K562 (cell line): ENCODE measurements around the gene STMP1. TPM values are rescaled to one million over a fixed set of nuclear protein-coding genes. Genes with fewer than 3 reads are reported as not detected.

Experiments
- ARID1B ChIP-seq: fragments of 450-650 bp; IDR thresholded peaks from 2 replicates; pipeline ENCODE4 v1.6.1; 2016; ENCODE audit warnings: antibody characterized with exemption, mild to moderate bottlenecking, inconsistent platforms
- ATF7 ChIP-seq: fragments of 450-650 bp; IDR thresholded peaks from 2 replicates; pipeline ENCODE4 v1.7.1; 2014; ENCODE audit warnings: mild to moderate bottlenecking, moderate library complexity
- FOSL1 ChIP-seq: fragments of 200-800 bp; sonication (Bioruptor generic); conservative IDR thresholded peaks from 2 replicates; pipeline ENCODE4 v1.6.1; 2016; ENCODE audit warnings: missing genetic modification characterization, missing compliant biosample characterization
- HDAC2 ChIP-seq: fragments of 450-650 bp; IDR thresholded peaks from 2 replicates; pipeline ENCODE4 v1.6.1; 2016; ENCODE audit warnings: mild to moderate bottlenecking
- MAX ChIP-seq: sonication (generic); formaldehyde crosslinking; IDR thresholded peaks from 2 replicates; pipeline ENCODE4 v1.9.0; 2022; ENCODE audit warnings: mild to moderate bottlenecking, missing genetic modification reagents
- MGA ChIP-seq: fragments of 450-650 bp; IDR thresholded peaks from 2 replicates; pipeline ENCODE4 v1.6.1; 2016; ENCODE audit warnings: mild to moderate bottlenecking, moderate library complexity
- PRMT5 ChIP-seq: sonication (generic); formaldehyde crosslinking; IDR thresholded peaks from 2 replicates; pipeline ENCODE4 v1.5.0; 2020; ENCODE audit warnings: missing genetic modification reagents
- SMARCA4 ChIP-seq: fragments of 450-650 bp; IDR thresholded peaks from 2 replicates; pipeline ENCODE4 v1.6.1; 2016
- STAT5A ChIP-seq: IDR thresholded peaks from 2 replicates; pipeline ENCODE4 v1.6.1; 2012; ENCODE audit warnings: low read length, inconsistent platforms, borderline replicate concordance
- TCF3 ChIP-seq: sonication (generic); formaldehyde crosslinking; IDR thresholded peaks from 2 replicates; pipeline ENCODE4 v1.4.0; 2020; ENCODE audit warnings: mild to moderate bottlenecking, missing genetic modification reagents
- TCF7 ChIP-seq: sonication (generic); IDR thresholded peaks from 2 replicates; pipeline ENCODE4 v1.6.1; 2016; ENCODE audit warnings: antibody characterized with exemption, borderline replicate concordance
- ZHX1 ChIP-seq: fragments of 150-350 bp; conservative IDR thresholded peaks from 2 replicates; pipeline ENCODE4 v1.6.1; 2014; ENCODE audit warnings: low read length
- ZKSCAN8 ChIP-seq: fragments of 200-800 bp; sonication (Bioruptor generic); IDR thresholded peaks from 2 replicates; pipeline ENCODE4 v1.6.1; 2016; ENCODE audit warnings: missing genetic modification characterization, missing compliant biosample characterization
- ZNF785 ChIP-seq: fragments of 250-450 bp; sonication (Bioruptor Pico); IDR thresholded peaks from 2 replicates; pipeline ENCODE4 v1.4.0; 2020; ENCODE audit warnings: mild to moderate bottlenecking
- polyA plus RNA-seq, 8 experiments: library from polyadenylated mRNA; depleted of rRNA in 4 of 8; stranded (reverse) in 5 of 8; unstranded in 3 of 8; fragments of >200 nt; fragmentation: Nextera tagmentation in 2 of 8; fragmentation: Illumina TruSeq in 1 of 8; extraction: Ambion mirVana in 2 of 8; extraction: Trizol in 1 of 8; gene quantifications; 2 replicates each; pipeline versions ENCODE4 v1.2.1 to v1.2.3, GENCODE V29; 2011 to 2014; ENCODE audit warnings: inconsistent platforms in 1 of 8, missing spikeins in 1 of 8
- total RNA-seq, 7 experiments: library from RNA; depleted of rRNA in 6 of 7; stranded (reverse); fragments of >200 nt in 6 of 7; fragmentation: Illumina TruSeq in 2 of 7; extraction: Trizol in 2 of 7; gene quantifications; 2 replicates each; pipeline versions ENCODE4 v1.2.1 to v1.2.3, GENCODE V29; 2011 to 2021; ENCODE audit warnings: low replicate concordance in 1 of 7

STMP1 gene
- total and polyA plus RNA-seq, 9 of the 15 experiments (the other 6 are each of a cell fraction or from before 2014, with no cell fraction given) = 10.6 to 249 (median 56.8) TPM

GRCh38 chr7:135664046-135664589, 1.8 kb downstream of the STMP1 start (continued):
- TF ChIP-seq MGA (no peak), FOSL1 (tag) (peak; percentile 76), TCF3 (CRISPR knock-in tag) (peak; percentile 96), ZHX1 (no peak), ZNF785 (CRISPR knock-in tag) (no peak), ATF7 (peak; percentile 97), ZKSCAN8 (no peak), STAT5A (peak; percentile 89), TCF7 (no peak), PRMT5 (CRISPR knock-in tag) (no peak), SMARCA4 (peak; percentile 99), HDAC2 (peak; percentile 63), MAX (CRISPR knock-in tag) (no peak), ARID1B (peak; percentile 99)
